Measurements from ENCODE around the gene JARID2. TPM values are rescaled to one million over a fixed set of nuclear protein-coding genes. Genes with fewer than 3 reads are reported as not detected.

JARID2 gene
- total and polyA plus RNA-seq, 4 donors, result 1.4 to 12.3 (median 3.4) TPM

DNA sequence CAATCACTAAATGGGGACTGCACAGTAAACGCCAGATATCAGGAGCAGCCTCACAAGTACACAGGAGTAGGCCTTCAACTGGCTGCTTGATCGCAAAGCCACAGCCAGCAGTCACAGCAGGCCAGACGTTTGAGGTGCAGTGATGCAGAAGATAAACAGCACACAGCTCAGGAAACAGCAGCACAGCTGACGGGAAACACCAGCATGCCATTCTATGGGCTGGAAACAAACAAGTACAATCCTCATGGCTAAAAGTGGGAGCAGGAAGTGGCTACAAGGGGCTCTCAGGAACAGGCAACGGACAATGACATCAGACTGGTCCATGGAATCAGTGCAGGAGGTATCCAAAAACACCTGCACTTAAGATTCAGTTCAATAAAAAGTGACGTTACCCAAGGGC, 305.9 kb downstream of the JARID2 start:
- no peaks in the 10 kb centered on the region for H3K4me1 ChIP-seq (ENCODE audit: control insufficient read depth in 4 of 4, insufficient read depth in 4 of 4, low read length in 3 of 4)
- DNase-seq (ENCODE audit: low spot score), result no peak
- WGBS, result 73% methylated on average over 6 of the region's 6 CpGs
- no peaks in the 10 kb centered on the region for H3K9me3 ChIP-seq (ENCODE audit: control insufficient read depth in 4 of 4, low read length in 3 of 4)
- no peaks in the 10 kb centered on the region for H3K36me3 ChIP-seq (ENCODE audit: control insufficient read depth in 4 of 4, insufficient read depth in 3 of 4, low read depth in 1 of 4, low read length in 3 of 4)
- no peak overlapping the region for H3K27ac ChIP-seq (ENCODE audit: low read depth in 1 of 2, low read length in 2 of 2)
- TF ChIP-seq FOXA1 (IDR thresholded peaks at IDR 0.05), result no peak
- no peak for TF ChIP-seq JUND (IDR thresholded peaks at IDR 0.05)
- TF ChIP-seq HNF4G (IDR thresholded peaks at IDR 0.05), result no peak
- no peak for TF ChIP-seq FOXA2 (IDR thresholded peaks at IDR 0.05)
- TF ChIP-seq NR2F2 (IDR thresholded peaks at IDR 0.05), result no peak
- TF ChIP-seq SP1 (IDR thresholded peaks at IDR 0.05), result no peak
- TF ChIP-seq, protein P1, sequence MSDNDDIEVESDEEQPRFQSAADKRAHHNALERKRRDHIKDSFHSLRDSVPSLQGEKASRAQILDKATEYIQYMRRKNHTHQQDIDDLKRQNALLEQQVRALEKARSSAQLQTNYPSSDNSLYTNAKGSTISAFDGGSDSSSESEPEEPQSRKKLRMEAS (IDR thresholded peaks at IDR 0.05), result no peak
- TF ChIP-seq HNF4A (conservative IDR thresholded peaks at IDR 0.05), result no peak
- TF ChIP-seq, protein P2, sequence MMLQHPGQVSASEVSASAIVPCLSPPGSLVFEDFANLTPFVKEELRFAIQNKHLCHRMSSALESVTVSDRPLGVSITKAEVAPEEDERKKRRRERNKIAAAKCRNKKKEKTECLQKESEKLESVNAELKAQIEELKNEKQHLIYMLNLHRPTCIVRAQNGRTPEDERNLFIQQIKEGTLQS (IDR thresholded peaks at IDR 0.05), result no peak
- no peak for TF ChIP-seq EGR1 (IDR thresholded peaks at IDR 0.05; ENCODE audit: low read depth in 2 of 2)
- no peak for TF ChIP-seq YY1 (IDR thresholded peaks at IDR 0.05)
- no peak for TF ChIP-seq GABPA (IDR thresholded peaks at IDR 0.05 in 1 of 2, conservative IDR thresholded peaks at IDR 0.05 in 1 of 2)
- no peak for TF ChIP-seq RAD21 (IDR thresholded peaks at IDR 0.05)
- H3K4me3 ChIP-seq (ENCODE audit: low read depth in 1 of 3, low read length in 3 of 3), result no peak overlapping the region
- H3K27me3 ChIP-seq (ENCODE audit: control insufficient read depth in 4 of 4, insufficient read depth in 4 of 4, low read length in 3 of 4), result no peaks in the 10 kb centered on the region
- H3K9ac ChIP-seq (ENCODE audit: low read depth in 1 of 2, low read length in 2 of 2), result no peak overlapping the region

DNA sequence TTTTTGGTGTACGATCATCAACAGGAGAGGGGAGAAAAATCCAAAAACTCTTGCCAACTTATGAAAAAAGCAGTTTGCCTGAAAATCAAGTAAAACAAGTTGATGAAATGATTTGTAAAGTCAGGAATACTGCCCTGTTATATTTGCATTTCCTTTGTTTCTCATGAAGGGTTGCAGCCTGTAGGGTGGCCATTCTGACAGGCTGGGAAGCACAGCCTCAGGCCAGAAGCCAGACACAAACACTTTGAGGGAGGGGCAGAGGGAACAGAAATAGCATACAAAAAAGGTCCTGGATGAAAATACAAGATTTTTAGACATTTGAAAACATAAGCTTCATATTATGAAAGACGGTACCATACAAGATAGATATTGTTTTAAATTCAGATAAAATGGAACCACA, 307.2 kb downstream of the JARID2 start:
- H3K4me3 ChIP-seq (ENCODE audit: low read depth in 1 of 3, low read length in 3 of 3), result no peak overlapping the region
- DNase-seq (ENCODE audit: low spot score), result no peak

DNA sequence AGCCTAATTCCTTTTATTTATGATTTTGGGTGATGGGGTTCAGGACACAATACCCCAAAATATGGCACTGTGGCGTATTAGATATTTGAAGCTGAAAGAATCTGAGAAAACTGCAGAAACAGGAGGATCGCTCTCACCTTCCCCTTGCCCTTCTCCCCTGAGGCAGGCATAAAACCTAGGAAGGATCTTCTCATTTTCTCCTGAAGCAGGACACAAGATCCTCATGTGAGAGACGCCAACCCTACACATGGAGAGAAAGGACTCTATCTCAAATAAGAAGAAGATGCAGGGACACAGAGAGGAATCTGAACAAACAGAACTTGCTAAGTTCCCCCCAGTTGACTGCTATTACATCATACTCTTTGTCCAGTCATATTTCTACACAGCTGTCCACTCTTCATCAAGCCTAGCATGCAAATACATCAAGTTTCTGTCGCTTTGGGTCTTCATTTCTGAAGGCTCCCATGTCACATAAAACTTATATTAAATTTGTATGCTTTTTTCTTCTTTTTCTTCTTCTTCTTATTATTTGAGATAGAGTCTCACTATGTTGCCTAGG, 307.9 kb downstream of the JARID2 start:
- Histone ChIP-seq H3K36me3 (ENCODE audit: control insufficient read depth in 4 of 4, insufficient read depth in 3 of 4, low read depth in 1 of 4, low read length in 3 of 4) (no peaks in the 10 kb centered on the region), H3K27ac (ENCODE audit: low read depth in 1 of 2, low read length in 2 of 2) (no peak overlapping the region), H3K9ac (ENCODE audit: low read depth in 1 of 2, low read length in 2 of 2) (no peak overlapping the region), H3K4me1 (ENCODE audit: control insufficient read depth in 4 of 4, insufficient read depth in 4 of 4, low read length in 3 of 4) (no peaks in the 10 kb centered on the region), H3K27me3 (ENCODE audit: control insufficient read depth in 4 of 4, insufficient read depth in 4 of 4, low read length in 3 of 4) (no peaks in the 10 kb centered on the region), H3K9me3 (ENCODE audit: control insufficient read depth in 4 of 4, low read length in 3 of 4) (no peaks in the 10 kb centered on the region), H3K4me3 (ENCODE audit: low read depth in 1 of 3, low read length in 3 of 3) (no peak overlapping the region)
- DNase-seq (ENCODE audit: low spot score), result no peak
- TF ChIP-seq SP1 (IDR thresholded peaks at IDR 0.05) (no peak), FOXA1 (IDR thresholded peaks at IDR 0.05) (no peak), GABPA (IDR thresholded peaks at IDR 0.05 in 1 of 2, conservative IDR thresholded peaks at IDR 0.05 in 1 of 2) (no peak)
- TF ChIP-seq, protein P1 (IDR thresholded peaks at IDR 0.05), result no peak
- 95% methylated on average over 4 of the region's 4 CpGs for WGBS

More for the DNA sequence above, 307.2 kb downstream of the JARID2 start:
- H3K9ac ChIP-seq (ENCODE audit: low read depth in 1 of 2, low read length in 2 of 2), result no peak overlapping the region
- H3K27ac ChIP-seq (ENCODE audit: low read depth in 1 of 2, low read length in 2 of 2), result no peak overlapping the region
- 98% methylated on average over 2 of the region's 2 CpGs for WGBS
- H3K9me3 ChIP-seq (ENCODE audit: control insufficient read depth in 4 of 4, low read length in 3 of 4), result no peaks in the 10 kb centered on the region
- no peaks in the 10 kb centered on the region for H3K36me3 ChIP-seq (ENCODE audit: control insufficient read depth in 4 of 4, insufficient read depth in 3 of 4, low read depth in 1 of 4, low read length in 3 of 4)
- H3K27me3 ChIP-seq (ENCODE audit: control insufficient read depth in 4 of 4, insufficient read depth in 4 of 4, low read length in 3 of 4), result no peaks in the 10 kb centered on the region
- H3K4me1 ChIP-seq (ENCODE audit: control insufficient read depth in 4 of 4, insufficient read depth in 4 of 4, low read length in 3 of 4), result no peaks in the 10 kb centered on the region
- TF ChIP-seq NR2F2 (IDR thresholded peaks at IDR 0.05), result no peak
- TF ChIP-seq, protein P2 (IDR thresholded peaks at IDR 0.05), result no peak
- no peak for TF ChIP-seq EGR1 (IDR thresholded peaks at IDR 0.05; ENCODE audit: low read depth in 2 of 2)
- no peak for TF ChIP-seq JUND (IDR thresholded peaks at IDR 0.05)
- TF ChIP-seq HNF4G (IDR thresholded peaks at IDR 0.05), result no peak
- no peak for TF ChIP-seq FOXA1 (IDR thresholded peaks at IDR 0.05)
- no peak for TF ChIP-seq TAF1 (conservative IDR thresholded peaks at IDR 0.05)
- TF ChIP-seq RXRA (IDR thresholded peaks at IDR 0.05), result no peak
- no peak for TF ChIP-seq RAD21 (IDR thresholded peaks at IDR 0.05)
- TF ChIP-seq FOXA2 (IDR thresholded peaks at IDR 0.05), result no peak
- TF ChIP-seq, protein P1 (IDR thresholded peaks at IDR 0.05), result no peak

All from liver (tissue), 9 donors.